Activated T-cell treated with anti-CD3 and anti-CD28 coated beads, Interleukin-2, amount 50 U/mL, for 4 hours (primary cell): ENCODE measurements around the gene ASB4. TPM values are rescaled to one million over a fixed set of nuclear protein-coding genes. Genes with fewer than 3 reads are reported as not detected.

Experiments
- ATAC-seq, 2 donors: fragments of 200-7000 bp; cut with Tn5 transposase; one replicate each; pipeline ENCODE4 v1.10.0; 2021
- DNase-seq: peaks from one replicate; pipeline ENCODE4 v3.0.0-alpha.2; 2020
- H3K27me3 Mint-ChIP-seq: one replicate; pipeline ENCODE4 v1.8.0; 2021; ENCODE audit warnings: low read depth, mixed read lengths
- H3K36me3 Mint-ChIP-seq: one replicate; pipeline ENCODE4 v1.8.0; 2022; ENCODE audit warnings: mixed read lengths; ENCODE audit not compliant: insufficient read depth
- H3K4me1 Mint-ChIP-seq: one replicate; pipeline ENCODE4 v1.8.0; 2021; ENCODE audit warnings: low read depth, mixed read lengths
- H3K4me3 Mint-ChIP-seq: one replicate; pipeline ENCODE4 v1.8.0; 2021; ENCODE audit warnings: mild to moderate bottlenecking, moderate library complexity, mixed read lengths
- H3K9me3 Mint-ChIP-seq: one replicate; pipeline ENCODE4 v1.8.0; 2021; ENCODE audit warnings: mixed read lengths
- total RNA-seq, 3 donors: library from RNA; stranded (reverse); gene quantifications; one replicate each; pipeline ENCODE4 v1.2.1, GENCODE V29; 2021

Gene ASB4
- total RNA-seq, 3 donors from 2014 or later = 0.05 TPM; not detected in 2

GRCh38 chr7:95581467-95581866 is 95.7 kb downstream of the ASB4 start:
- Mint-ChIP-seq H3K4me1 (no peaks in the 10 kb centered on the region), H3K4me3 (no peak overlapping the region), H3K9me3 (no peaks in the 10 kb centered on the region), H3K36me3 (no peaks in the 10 kb centered on the region), H3K27me3 (no peaks in the 10 kb centered on the region)
- no peak for DNase-seq
- no peak for ATAC-seq

- DNase-seq = no peak
- Mint-ChIP-seq H3K9me3 (no peaks in the 10 kb centered on the region), H3K4me1 (no peaks in the 10 kb centered on the region), H3K4me3 (no peak overlapping the region), H3K27me3 (no peaks in the 10 kb centered on the region), H3K36me3 (no peaks in the 10 kb centered on the region)
- no peak for ATAC-seq
Measured at GRCh38 chr7:95582578-95583293, 97.0 kb downstream of the ASB4 start.

GRCh38 chr7:95583834-95584621 is 98.3 kb downstream of the ASB4 start:
- H3K36me3 Mint-ChIP-seq = no peaks in the 10 kb centered on the region
- ATAC-seq (no peak), DNase-seq (no peak)
- no peaks in the 10 kb centered on the region for H3K9me3 Mint-ChIP-seq
- H3K4me1 Mint-ChIP-seq = no peaks in the 10 kb centered on the region
- no peaks in the 10 kb centered on the region for H3K27me3 Mint-ChIP-seq
- H3K4me3 Mint-ChIP-seq = no peak overlapping the region

GRCh38 chr7:95584769-95585425 is 99.2 kb downstream of the ASB4 start:
- ATAC-seq (no peak), DNase-seq (no peak)
- Mint-ChIP-seq H3K36me3 (no peaks in the 10 kb centered on the region), H3K4me1 (no peaks in the 10 kb centered on the region), H3K27me3 (no peaks in the 10 kb centered on the region), H3K4me3 (no peak overlapping the region), H3K9me3 (no peaks in the 10 kb centered on the region)

GRCh38 chr7:95585426-95585789 is 99.7 kb downstream of the ASB4 start:
- DNase-seq (no peak), ATAC-seq (no peak)
- no peaks in the 10 kb centered on the region for H3K9me3 Mint-ChIP-seq
- H3K4me1 Mint-ChIP-seq = no peaks in the 10 kb centered on the region
- H3K4me3 Mint-ChIP-seq = no peak overlapping the region
- H3K27me3 Mint-ChIP-seq = no peaks in the 10 kb centered on the region
- no peaks in the 10 kb centered on the region for H3K36me3 Mint-ChIP-seq

GRCh38 chr7:95586951-95587301 is 101.2 kb downstream of the ASB4 start:
- no peaks in the 10 kb centered on the region for H3K27me3 Mint-ChIP-seq
- H3K4me3 Mint-ChIP-seq = no peak overlapping the region
- no peaks in the 10 kb centered on the region for H3K4me1 Mint-ChIP-seq
- ATAC-seq (no peak), DNase-seq (no peak)
- no peaks in the 10 kb centered on the region for H3K36me3 Mint-ChIP-seq
- no peaks in the 10 kb centered on the region for H3K9me3 Mint-ChIP-seq

- DNase-seq (no peak), ATAC-seq (no peak)
- Mint-ChIP-seq H3K4me3 (no peak overlapping the region), H3K4me1 (no peaks in the 10 kb centered on the region), H3K36me3 (no peaks in the 10 kb centered on the region), H3K9me3 (no peaks in the 10 kb centered on the region), H3K27me3 (no peaks in the 10 kb centered on the region)
Measured at GRCh38 chr7:95589031-95589430, 103.3 kb downstream of the ASB4 start.

- Mint-ChIP-seq H3K36me3 (no peaks in the 10 kb centered on the region), H3K9me3 (no peaks in the 10 kb centered on the region), H3K27me3 (no peaks in the 10 kb centered on the region), H3K4me1 (no peaks in the 10 kb centered on the region), H3K4me3 (no peak overlapping the region)
- ATAC-seq (no peak), DNase-seq (no peak)
Measured at GRCh38 chr7:95589766-95590165, 104.0 kb downstream of the ASB4 start.

Other genes with a start within 250 kb of the ASB4 start
- gene PON1, start 161.4 kb upstream of the ASB4 start, total RNA-seq = under 1 TPM in 1 of 3 donors, not detected in 2; 0.46 TPM
- not detected for gene PON3, start 89.6 kb upstream of the ASB4 start, total RNA-seq
- 1 to 10 TPM; 2.1 to 3.0 (median 2.3) TPM for gene PON2, start 50.9 kb upstream of the ASB4 start, total RNA-seq
- under 1 TPM; 0.18 to 0.40 (median 0.33) TPM for gene PDK4, start 110.6 kb downstream of the ASB4 start, total RNA-seq